T-cell (primary cell): ENCODE measurements around the gene ATP1A2. TPM values are rescaled to one million over a fixed set of nuclear protein-coding genes. Genes with fewer than 3 reads are reported as not detected.

Source experiments
- ATAC-seq, 4 experiments: fragments of 200-7000 bp in 3 of 4; fragments of 150-1000 bp in 1 of 4; cut with Tn5 transposase; replicated peaks in 1 of 4; 1 replicate in 3 of 4; 2 replicates in 1 of 4; pipeline ENCODE4 v1.10.0; 2021; ENCODE audit warnings: moderate library complexity in 3 of 4, mild to moderate bottlenecking in 2 of 4, moderate number of reproducible peaks in 1 of 4
- CTCF ChIA-PET, 2 donors: fragments of 300-600 bp; sonication (Branson Sonifier 250); formaldehyde crosslinking; loops; one replicate each; lab custom pipeline; 2022; ENCODE audit warnings: antibody characterized with exemption in 2 of 2; lab: Charles Lee
- POLR2A ChIA-PET, 2 donors: fragments of 300-600 bp; sonication (Branson Sonifier 250); formaldehyde crosslinking; loops; one replicate each; lab custom pipeline; 2022; ENCODE audit warnings: antibody characterized with exemption in 2 of 2; lab: Charles Lee
- DNase-seq, 35 experiments: peaks; one replicate each; pipeline versions ENCODE4 v3.0.0 to v3.0.0-alpha.2; 2013 to 2023
- H3K27ac ChIP-seq: one replicate; pipeline ENCODE4 v1.5.1; 2013; ENCODE audit warnings: low read length
- H3K27me3 ChIP-seq, 2 experiments: replicated peaks in 1 of 2; 1 replicate in 1 of 2; 2 replicates in 1 of 2; pipeline versions ENCODE4 v1.6.1 to v1.7.0; 2013; ENCODE audit warnings: low read length in 1 of 2, mixed read lengths in 1 of 2; ENCODE audit not compliant: control insufficient read depth in 2 of 2, insufficient read depth in 2 of 2; ENCODE audit errors: extremely low read depth in 1 of 2
- H3K36me3 ChIP-seq, 2 donors: 1 replicate in 1 of 2; 2 replicates in 1 of 2; pipeline versions ENCODE4 v1.6.1 to v1.7.0; 2013; ENCODE audit warnings: low read length in 1 of 2; ENCODE audit not compliant: control insufficient read depth in 2 of 2, insufficient read depth in 1 of 2; ENCODE audit errors: extremely low read depth in 1 of 2
- H3K4me1 ChIP-seq, 2 experiments: 1 replicate in 1 of 2; 2 replicates in 1 of 2; pipeline versions ENCODE4 v1.6.1 to v1.7.0; 2013; ENCODE audit warnings: low read length in 2 of 2, mixed read lengths in 1 of 2; ENCODE audit not compliant: insufficient read depth in 2 of 2, control insufficient read depth in 1 of 2; ENCODE audit errors: extremely low read depth in 1 of 2
- H3K4me3 ChIP-seq, 2 donors: 1 replicate in 1 of 2; 2 replicates in 1 of 2; pipeline versions ENCODE4 v1.5.1 to v1.7.0; 2013; ENCODE audit warnings: mild to moderate bottlenecking in 2 of 2, low read length in 1 of 2, moderate library complexity in 1 of 2; ENCODE audit not compliant: control insufficient read depth in 1 of 2; ENCODE audit errors: extremely low read depth in 1 of 2
- H3K9me3 ChIP-seq: 2 replicates; pipeline ENCODE4 v1.7.0; 2013
- H3K27ac Mint-ChIP-seq, 2 donors: one replicate each; pipeline ENCODE4 v1.8.0; 2020 to 2021; ENCODE audit warnings: mild to moderate bottlenecking in 2 of 2, mixed read lengths in 2 of 2
- H3K27me3 Mint-ChIP-seq, 2 donors: one replicate each; pipeline ENCODE4 v1.8.0; 2021 to 2022; ENCODE audit warnings: mixed read lengths in 2 of 2
- H3K36me3 Mint-ChIP-seq: one replicate; pipeline ENCODE4 v1.8.0; 2021; ENCODE audit warnings: mixed read lengths
- H3K4me1 Mint-ChIP-seq, 3 donors: one replicate each; pipeline ENCODE4 v1.8.0; 2020 to 2022; ENCODE audit warnings: mixed read lengths in 3 of 3, mild to moderate bottlenecking in 1 of 3
- H3K4me3 Mint-ChIP-seq, 3 donors: one replicate each; pipeline ENCODE4 v1.8.0; 2020 to 2022; ENCODE audit warnings: mild to moderate bottlenecking in 3 of 3, mixed read lengths in 3 of 3, moderate library complexity in 3 of 3
- H3K9me3 Mint-ChIP-seq, 3 donors: one replicate each; pipeline ENCODE4 v1.8.0; 2020 to 2022; ENCODE audit warnings: mixed read lengths in 3 of 3
- whole genome bisulfite sequencing: methylation state at CpG from one replicate; pipeline ENCODE4 v1.1.5; 2013; ENCODE audit warnings: missing lambda C conversion rate; ENCODE audit not compliant: insufficient coverage; 5-methylcytosine and 5-hydroxymethylcytosine counted together
- total RNA-seq, 35 experiments: library from RNA in 6 of 35; stranded (reverse) in 6 of 35; fragments of 120-200 nt in 1 of 35; gene quantifications; one replicate each; pipeline versions ENCODE4 v1.2.1 to v1.2.4 and lab custom pipeline; 2013 to 2026

The ATP1A2 gene
- total RNA-seq, 5 donors from 2014 or later (not counting 1 experiment from before 2014, with no cell fraction given) = 0.10 to 0.26 TPM; not detected in 3

- H3K27ac Mint-ChIP-seq = peak overlapping the region; percentile 94 to 98
Measured at GRCh38 chr1:160101717-160102522, 13.6 kb upstream of the ATP1A2 start.

GRCh38 chr1:160103658-160104408 lies 11.7 kb upstream of the ATP1A2 start:
- WGBS = 83% methylated on average over 3 of the region's 6 CpGs
- Mint-ChIP-seq H3K9me3 (no peaks in the 10 kb centered on the region), H3K27me3 (peaks cover 0 to 5% of the 10 kb centered on the region in 2 donors), H3K36me3 (no peaks in the 10 kb centered on the region), H3K27ac (no peak overlapping the region), H3K4me3 (no peak overlapping the region), H3K4me1 (peaks cover 26 to 30% (median 29%) of the 10 kb centered on the region in 3 donors)
- H3K9me3 ChIP-seq = no peaks in the 10 kb centered on the region
- H3K27me3 ChIP-seq = peaks cover 0 to 6% of the 10 kb centered on the region in 2 experiments
- no peaks in the 10 kb centered on the region for H3K36me3 ChIP-seq
- POLR2A ChIA-PET = interaction anchor here in 1 of 2 donors (0.6 kb wide), 1 partner anchor 362 kb away, joined by 4 read pairs; no protein-coding TSS in a partner anchor
- no peak overlapping the region for H3K4me3 ChIP-seq
- no peak overlapping the region for H3K27ac ChIP-seq
- CTCF ChIA-PET = interaction anchor here (1.1 to 2.8 kb wide), 3 partner anchors 18 to 159 kb away, joined by 3 to 10 read pairs (median 5); partner anchors contain the start of gene DCAF8 (in 1 of the 2)
- peaks cover 0 to 32% of the 10 kb centered on the region in 2 experiments for H3K4me1 ChIP-seq
- DNase-seq = no peak
- no peak for ATAC-seq

More at GRCh38 chr1:160101717-160102522, 13.6 kb upstream of the ATP1A2 start:
- H3K27me3 Mint-ChIP-seq = no peaks in the 10 kb centered on the region
- peaks cover 35 to 40% (median 39%) of the 10 kb centered on the region in 3 donors for H3K4me1 Mint-ChIP-seq
- ChIA-PET CTCF (interaction anchor here (0.6 to 3.6 kb wide), 17 partner anchors 14 to 193 kb away, joined by 3 to 25 read pairs (median 4); partner anchors contain the start of genes DCAF8 (in 1 of the 2) and PEX19 (in 1 of the 2)), POLR2A (no interaction called here)
- H3K36me3 Mint-ChIP-seq = no peaks in the 10 kb centered on the region
- H3K36me3 ChIP-seq = no peaks in the 10 kb centered on the region
- peak overlapping the region; percentile 99 for H3K27ac ChIP-seq
- WGBS = 95% methylated on average over 4 of the region's 9 CpGs
- no peaks in the 10 kb centered on the region for H3K9me3 ChIP-seq
- H3K4me3 ChIP-seq = no peak overlapping the region
- peaks cover 0 to 6% of the 10 kb centered on the region in 2 experiments for H3K27me3 ChIP-seq
- ATAC-seq = no peak
- H3K4me3 Mint-ChIP-seq = no peak overlapping the region
- peaks cover 7 to 46% of the 10 kb centered on the region in 2 experiments for H3K4me1 ChIP-seq
- no peaks in the 10 kb centered on the region for H3K9me3 Mint-ChIP-seq
- peak in 1 of 35 experiments; percentile 15 for DNase-seq

GRCh38 chr1:160104486-160104885 lies 11.1 kb upstream of the ATP1A2 start:
- DNase-seq (no peak), ATAC-seq (no peak)
- peaks cover 0 to 8% of the 10 kb centered on the region in 2 donors for H3K27me3 Mint-ChIP-seq
- no peak overlapping the region for H3K4me3 ChIP-seq
- POLR2A ChIA-PET = no interaction called here
- no peaks in the 10 kb centered on the region for H3K36me3 ChIP-seq
- H3K4me1 ChIP-seq = peaks cover 0 to 26% of the 10 kb centered on the region in 2 experiments
- H3K27ac Mint-ChIP-seq = no peak overlapping the region
- peaks cover 0 to 8% of the 10 kb centered on the region in 2 experiments for H3K27me3 ChIP-seq
- H3K36me3 Mint-ChIP-seq = no peaks in the 10 kb centered on the region
- WGBS = 90% methylated on average over 2 of the region's 3 CpGs
- peaks cover 22 to 25% (median 24%) of the 10 kb centered on the region in 3 donors for H3K4me1 Mint-ChIP-seq
- no peak overlapping the region for H3K27ac ChIP-seq
- no peaks in the 10 kb centered on the region for H3K9me3 ChIP-seq
- no peaks in the 10 kb centered on the region for H3K9me3 Mint-ChIP-seq
- H3K4me3 Mint-ChIP-seq = no peak overlapping the region
- CTCF ChIA-PET = interaction anchor here in 1 of 2 donors (1.2 kb wide), 1 partner anchor 19 kb away, joined by 3 read pairs; no protein-coding TSS in a partner anchor

GRCh38 chr1:160105155-160105554 lies 10.4 kb upstream of the ATP1A2 start:
- Histone ChIP-seq H3K4me1 (peaks cover 0 to 19% of the 10 kb centered on the region in 2 experiments), H3K36me3 (no peaks in the 10 kb centered on the region), H3K27me3 (peaks cover 0 to 10% of the 10 kb centered on the region in 2 experiments), H3K27ac (no peak overlapping the region), H3K4me3 (no peak overlapping the region), H3K9me3 (no peaks in the 10 kb centered on the region)
- Mint-ChIP-seq H3K27ac (no peak overlapping the region), H3K27me3 (peaks cover 0 to 8% of the 10 kb centered on the region in 2 donors), H3K4me3 (no peak overlapping the region), H3K4me1 (peaks cover 17 to 20% (median 19%) of the 10 kb centered on the region in 3 donors), H3K9me3 (no peaks in the 10 kb centered on the region), H3K36me3 (no peaks in the 10 kb centered on the region)
- DNase-seq = no peak
- no peak for ATAC-seq
- WGBS = 96% methylated on average over 5 of the region's 5 CpGs
- ChIA-PET POLR2A (no interaction called here), CTCF (interaction anchor here in 1 of 2 donors (0.9 to 1.2 kb wide), 2 partner anchors 20 to 147 kb away, joined by 3 read pairs; no protein-coding TSS in a partner anchor)

- Mint-ChIP-seq H3K4me1 (peaks cover 0 to 3% (median 0%) of the 10 kb centered on the region in 3 donors), H3K27ac (no peak overlapping the region), H3K27me3 (peaks cover 0 to 9% of the 10 kb centered on the region in 2 donors), H3K9me3 (no peaks in the 10 kb centered on the region), H3K36me3 (no peaks in the 10 kb centered on the region), H3K4me3 (no peak overlapping the region)
- H3K27me3 ChIP-seq = peaks cover 0 to 22% of the 10 kb centered on the region in 2 experiments
- H3K9me3 ChIP-seq = no peaks in the 10 kb centered on the region
- CTCF ChIA-PET = interaction anchor here in 1 of 2 donors (1.7 kb wide), 1 partner anchor 273 kb away, joined by 4 read pairs; no protein-coding TSS in a partner anchor
- DNase-seq (no peak), ATAC-seq (no peak)
- peaks cover 0 to 6% of the 10 kb centered on the region in 2 experiments for H3K4me1 ChIP-seq
- H3K36me3 ChIP-seq = no peaks in the 10 kb centered on the region
- no peak overlapping the region for H3K27ac ChIP-seq
- H3K4me3 ChIP-seq = no peak overlapping the region
- POLR2A ChIA-PET = no interaction called here
- no CpG with 5 or more reads among the region's 1 CpG for WGBS
Measured at GRCh38 chr1:160107512-160107911, 8.0 kb upstream of the ATP1A2 start.
